ENCODE data around the gene HTT.
A peak's percentile ranks its signal among the peaks of the same experiment; 100 is the strongest.

Gene HTT

GRCh38 chr4:3074078-3074845 is at the start of gene HTT, which contains the start of gene HTT-AS:
HTT (plus strand) TSS chr4:3074681; CDS start chr4:3074826, 145 bp downstream.
HTT-AS (minus strand) TSS chr4:3074538.
- DNase-seq: peak; percentile 99

- DNase-seq: no peak
Observed at GRCh38 chr4:3025881-3026280, 48.6 kb upstream of the HTT start.

- no peak for DNase-seq
Observed at GRCh38 chr4:3026540-3026939, 47.9 kb upstream of the HTT start.

DNA sequence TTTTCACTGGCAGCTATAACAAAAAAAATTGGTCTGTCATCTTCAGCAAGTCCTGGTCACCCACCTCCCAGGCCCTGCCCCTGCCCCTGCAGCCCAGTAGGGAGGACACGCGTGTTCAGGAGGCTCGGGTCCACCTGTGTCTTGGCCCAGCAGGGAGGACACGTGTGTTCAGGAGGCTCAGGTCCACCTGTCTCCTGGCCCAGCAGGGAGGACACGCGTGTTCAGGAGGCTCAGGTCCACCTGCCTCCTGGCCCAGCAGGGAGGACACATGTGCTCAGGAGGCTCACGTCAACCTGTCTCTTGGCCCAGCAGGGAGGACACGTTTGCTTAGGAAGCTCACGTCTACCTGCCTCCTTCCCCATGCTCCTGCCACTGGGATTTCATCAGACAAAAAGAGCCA is 45.0 kb upstream of the HTT start:
- DNase-seq: no peak

DNA sequence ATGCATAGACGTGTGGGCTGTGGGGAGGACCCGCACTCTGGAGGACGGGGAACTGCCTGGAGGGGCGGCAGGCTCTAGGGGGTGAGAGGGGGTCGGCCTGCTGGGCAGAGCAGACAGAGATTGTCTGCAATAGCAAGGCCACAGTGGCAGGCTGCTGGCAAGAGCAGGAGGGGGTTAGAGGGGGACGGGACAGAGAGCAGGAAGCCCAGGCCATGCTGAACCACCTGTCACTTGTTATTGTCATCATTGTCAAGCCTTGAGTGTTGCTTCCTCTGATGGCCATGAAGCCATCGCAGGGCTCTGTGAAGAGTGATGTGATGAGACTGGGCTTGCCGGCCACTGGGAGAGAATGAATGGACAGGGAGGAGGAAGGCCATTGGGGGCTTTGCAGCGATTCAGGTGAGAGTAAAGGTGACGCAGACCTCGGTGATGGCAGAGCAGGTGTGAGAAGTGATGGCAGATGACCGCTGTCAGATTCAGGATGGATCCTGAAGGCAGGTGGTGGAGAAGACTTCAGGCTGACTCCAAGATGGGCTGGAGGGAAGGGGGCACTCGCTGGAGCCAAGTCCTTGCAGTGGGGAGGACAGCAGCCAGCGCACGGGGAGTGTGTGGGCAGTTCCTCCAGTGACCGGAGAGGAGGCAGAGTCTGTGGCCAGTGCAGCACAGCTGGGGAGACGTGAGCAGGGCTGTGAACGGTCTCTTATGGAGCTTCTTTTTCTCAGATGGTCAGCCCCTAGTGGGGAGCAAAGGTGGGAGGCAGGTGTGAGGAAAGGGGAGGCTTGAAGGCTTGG is 43.7 kb upstream of the HTT start:
- no peak for DNase-seq

DNA sequence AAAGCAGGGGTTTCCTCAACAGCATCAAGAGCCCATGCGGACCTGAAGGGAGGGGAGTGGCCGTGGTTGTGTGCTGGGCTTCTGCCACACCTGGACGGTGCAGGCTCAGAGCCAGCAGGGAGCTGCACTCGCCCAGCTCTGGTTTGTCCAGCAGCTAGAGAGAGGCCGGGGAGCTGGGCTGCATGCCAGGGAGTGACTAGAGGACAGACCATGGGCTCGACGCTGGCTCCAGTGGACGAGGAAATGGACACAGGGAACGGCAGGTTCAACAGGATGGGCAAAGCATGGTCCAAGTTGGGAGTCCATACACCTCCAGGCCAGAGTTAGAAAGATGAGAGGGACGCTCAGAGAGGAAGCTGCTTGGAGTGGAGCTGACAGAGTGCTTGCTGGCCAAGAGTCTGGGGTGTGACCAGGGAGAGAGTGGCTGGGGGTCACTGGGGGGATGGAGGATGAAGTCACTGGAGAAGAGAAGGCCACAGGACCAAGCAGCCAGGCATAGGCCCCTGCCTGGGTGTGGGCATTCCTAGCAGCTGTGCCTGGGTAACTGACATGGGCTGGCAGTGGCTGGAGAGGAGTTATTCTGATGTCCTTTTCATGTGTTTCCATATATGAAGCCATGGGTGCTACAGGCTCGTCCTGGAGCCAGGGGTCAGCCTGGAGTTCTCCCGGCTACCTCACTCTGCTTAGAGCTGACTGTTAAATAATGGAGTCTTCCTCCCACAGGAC is 43.0 kb upstream of the HTT start:
- no peak for DNase-seq

DNA sequence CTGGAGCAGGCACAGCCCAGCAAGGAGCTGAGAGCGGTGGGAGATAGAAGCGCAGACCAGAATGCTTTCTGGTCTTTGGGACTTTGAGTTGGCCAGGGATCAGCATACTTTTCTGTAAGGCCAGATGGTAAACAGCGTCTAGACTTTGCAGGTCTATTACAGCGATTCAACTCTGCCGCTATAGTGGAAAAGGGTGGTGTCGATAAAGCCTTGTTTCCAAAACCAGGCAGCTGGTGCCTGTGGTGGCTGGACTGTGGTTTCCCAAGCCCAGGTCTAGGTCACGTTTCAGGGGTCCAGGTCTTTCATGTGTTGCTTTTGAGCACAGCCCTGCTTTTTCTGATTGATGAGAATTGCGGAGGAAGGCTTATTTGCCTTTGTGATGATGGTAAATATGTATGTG is 40.2 kb upstream of the HTT start:
- DNase-seq: no peak

- DNase-seq: no peak
Observed at GRCh38 chr4:3035249-3035648, 39.2 kb upstream of the HTT start.

- no peak for DNase-seq
Observed at GRCh38 chr4:3035674-3036073, 38.8 kb upstream of the HTT start.

DNA sequence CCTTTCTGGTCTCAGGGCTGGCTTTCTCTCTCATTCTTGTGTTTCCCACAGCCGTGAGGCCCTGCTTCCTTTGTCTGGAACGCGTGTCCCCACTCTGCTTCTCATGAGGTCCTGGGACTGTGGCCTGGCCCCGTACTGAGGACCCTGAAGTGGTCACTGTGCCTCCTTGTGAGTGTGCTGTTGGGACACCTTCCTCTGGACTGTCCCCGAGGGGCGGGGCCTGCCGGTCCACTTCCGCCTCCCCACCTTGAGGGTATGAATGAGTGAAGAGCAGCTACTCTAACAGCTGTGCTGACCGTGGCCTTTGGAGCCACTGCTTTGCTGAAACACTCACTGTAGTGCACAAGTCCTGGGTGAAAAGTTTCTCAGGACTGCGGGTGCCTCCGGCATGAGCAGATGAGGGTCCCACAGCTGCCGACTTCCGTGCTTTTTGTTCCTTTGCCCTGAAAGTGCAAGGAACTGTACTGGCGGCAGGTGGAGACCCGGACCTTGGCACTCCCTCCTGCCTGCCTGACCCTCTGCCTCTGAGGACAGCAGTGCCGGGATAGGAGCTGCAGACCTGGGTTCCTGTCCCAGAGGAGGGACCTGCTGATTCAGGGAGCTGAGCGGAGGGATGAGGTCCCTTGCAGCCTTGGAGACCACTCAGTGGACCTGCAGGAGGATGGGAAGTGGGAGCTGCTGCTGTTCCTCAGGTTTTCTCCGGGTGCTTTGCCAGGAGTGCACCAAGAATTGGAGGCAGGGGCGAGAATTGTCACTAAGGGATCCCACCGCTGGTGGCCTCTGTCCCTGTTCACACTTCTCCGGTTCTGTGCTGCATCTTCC is 38.1 kb upstream of the HTT start:
- no peak for DNase-seq

- no peak for DNase-seq
Observed at GRCh38 chr4:3037957-3038461, 36.5 kb upstream of the HTT start.

DNA sequence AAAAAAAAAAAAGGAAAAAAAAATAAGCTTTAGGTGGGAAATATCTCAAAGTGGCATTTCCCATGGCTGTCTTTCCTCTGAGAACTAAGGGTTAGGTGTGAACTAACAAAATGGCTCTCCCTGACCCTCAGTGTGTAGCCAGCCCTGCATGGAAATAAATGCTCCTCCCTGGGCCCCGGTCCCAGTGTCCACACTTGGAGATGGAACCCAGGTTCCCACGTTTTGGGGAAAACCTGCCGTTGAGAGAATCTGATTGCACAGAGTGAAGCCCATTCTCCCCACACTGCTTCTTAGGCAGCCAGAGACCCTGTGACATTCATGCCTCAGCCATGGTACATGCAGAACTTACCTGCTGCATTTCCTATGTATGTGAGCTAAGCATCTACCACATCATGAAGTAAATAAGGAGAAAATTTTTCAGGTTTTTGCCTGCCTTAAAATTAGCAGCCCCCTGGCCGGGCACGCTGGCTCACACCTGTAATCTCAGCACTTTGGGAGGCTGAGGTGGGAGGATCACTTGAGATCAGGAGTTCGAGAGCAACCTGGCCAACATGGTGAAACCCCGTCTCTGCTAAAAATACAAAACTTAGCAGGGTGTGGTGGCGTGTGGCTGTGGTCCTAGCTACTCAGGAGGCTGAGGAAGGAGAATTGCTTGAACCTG is 34.6 kb upstream of the HTT start:
- DNase-seq: no peak

GRCh38 chr4:3040452-3041191 is 33.9 kb upstream of the HTT start:
- no peak for DNase-seq

- DNase-seq: peak; percentile 28
Observed at GRCh38 chr4:3041192-3042142, 33.0 kb upstream of the HTT start.

DNA sequence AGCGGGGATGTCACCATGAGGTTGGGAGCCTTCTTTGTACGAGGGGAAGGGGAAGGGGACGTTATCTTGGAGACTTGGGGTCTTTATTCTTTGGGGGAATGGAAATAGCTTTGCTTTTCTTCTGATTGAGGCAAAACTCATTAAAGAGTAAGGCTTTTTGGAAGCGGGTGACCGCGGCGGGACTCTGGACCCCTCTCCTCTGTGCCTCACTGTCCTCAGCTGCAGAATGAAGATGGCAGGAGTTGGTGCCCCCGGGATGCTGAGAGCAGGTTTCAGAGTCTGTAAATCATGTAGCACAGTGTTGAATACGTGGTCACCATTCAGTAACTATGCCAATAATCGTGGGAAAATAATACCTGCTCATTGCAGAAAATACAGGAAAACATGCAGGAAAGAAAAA is 32.3 kb upstream of the HTT start:
- no peak for DNase-seq

GRCh38 chr4:3043282-3044020 is 31.0 kb upstream of the HTT start:
- no peak for DNase-seq

DNA sequence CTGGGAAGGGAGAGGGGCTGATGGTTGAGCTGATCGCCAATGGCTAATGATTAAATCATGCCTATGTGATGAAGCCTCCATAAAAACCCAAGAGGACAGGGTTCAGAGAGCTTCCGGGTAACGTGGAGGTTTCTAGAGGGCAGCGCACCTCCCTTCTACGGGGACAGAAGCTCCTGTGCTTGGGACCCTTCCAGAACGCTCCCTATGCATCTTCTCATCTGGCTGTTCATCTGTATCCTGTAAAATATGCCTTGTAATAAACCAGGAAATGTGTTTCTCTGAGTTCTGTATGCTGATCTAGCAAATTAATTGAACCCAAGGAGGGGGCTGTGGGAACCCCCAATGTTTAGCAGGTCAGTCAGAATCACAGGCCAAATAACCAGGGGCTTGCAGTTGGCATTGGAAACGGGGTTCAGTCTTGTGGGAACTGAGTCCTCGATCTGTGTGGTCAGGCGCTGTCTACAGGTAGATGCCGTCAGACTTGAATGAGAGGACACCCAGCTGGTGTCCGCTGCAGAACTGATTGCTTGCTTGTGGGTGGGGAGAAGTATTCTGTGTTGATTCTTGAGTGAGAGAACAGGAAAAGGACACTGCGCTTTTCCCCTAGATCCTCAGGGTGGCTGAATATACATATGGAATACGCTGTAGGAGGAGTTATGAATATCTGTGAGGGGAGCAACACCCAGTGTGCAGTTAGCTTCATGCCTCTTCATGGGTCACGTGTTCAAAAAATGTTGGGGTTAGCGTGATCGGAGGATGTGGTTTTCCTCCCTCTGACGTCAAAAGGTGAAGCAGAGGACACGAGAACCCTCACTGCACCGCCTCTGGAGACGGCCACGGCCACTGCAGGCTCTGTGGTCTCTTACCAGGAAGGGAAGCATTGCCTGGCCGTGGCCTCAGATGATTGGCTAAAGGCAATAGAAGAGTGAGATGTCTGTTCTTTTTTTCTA is 29.3 kb upstream of the HTT start:
- peak; percentile 26 for DNase-seq

DNA sequence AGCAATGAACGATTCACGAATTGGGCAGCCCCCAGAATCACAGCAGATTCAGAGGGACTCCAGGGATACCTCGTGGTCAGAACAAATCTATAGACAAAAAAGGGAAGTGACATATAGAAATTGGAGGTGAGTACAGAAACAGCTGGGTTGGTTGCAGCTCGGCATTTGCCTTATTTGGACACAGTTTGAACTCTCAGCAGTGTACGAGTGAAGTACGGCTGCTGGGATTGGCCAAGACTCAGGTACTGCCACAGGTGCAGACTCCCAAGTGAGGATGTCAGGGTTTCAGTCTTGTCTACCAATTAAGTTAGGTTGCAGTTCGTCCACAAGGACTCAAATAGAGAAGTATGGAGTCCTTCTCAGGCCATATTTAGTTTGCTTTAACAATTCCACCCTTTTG is 28.3 kb upstream of the HTT start:
- no peak for DNase-seq

Measured in stimulated activated CD4-positive, alpha-beta T cell treated with anti-CD3 and anti-CD28 coated beads, Interleukin-12 subunit alpha, Interleukin-12 subunit beta, amount 100 ng/mL, for 4 hours (primary cell).